ENCODE measurements around the gene ARHGAP8. TPM values are rescaled to one million over a fixed set of nuclear protein-coding genes. Genes with fewer than 3 reads are reported as not detected.

Gene ARHGAP8
- total and polyA plus RNA-seq, 10 of the 15 experiments (the other 5 are each of a cell fraction or from before 2014, with no cell fraction given): 0.33 TPM; not detected in 9

GRCh38 chr22:44759001-44759400 lies 6.6 kb downstream of the ARHGAP8 start:
- WGBS (ENCODE audit: insufficient coverage, insufficient replicate concordance, low lambda C conversion rate, missing lambda C conversion rate): 1% methylated on average over 6 of the region's 6 CpGs
- intact Hi-C loops (cut with micrococcal nuclease; ENCODE audit: unreplicated experiment): no loop called here
- Histone ChIP-seq H3K4me3 (no peak overlapping the region), H3K4me2 (ENCODE audit: control insufficient read depth, insufficient read depth) (no peak overlapping the region), H3K27me3 (replicated peaks in 1 of 2; ENCODE audit: control insufficient read depth in 2 of 2, insufficient read depth in 2 of 2, low read length in 1 of 2) (peaks cover 0 to under 1% of the 10 kb centered on the region in 2 experiments; a peak in 2 of 4 replicates), H3K79me2 (ENCODE audit: control insufficient read depth, insufficient read depth, low read length) (no peaks in the 10 kb centered on the region), H4K20me1 (ENCODE audit: control insufficient read depth, insufficient read depth) (no peaks in the 10 kb centered on the region), H3K4me1 (ENCODE audit: control insufficient read depth, insufficient read depth, low read length) (no peaks in the 10 kb centered on the region), H2AFZ (ENCODE audit: control insufficient read depth, low read depth, low read length) (no peak overlapping the region), H3K9ac (ENCODE audit: control insufficient read depth, insufficient read depth, low read length) (no peak overlapping the region), H3K27ac (ENCODE audit: control insufficient read depth, insufficient read depth) (no peak overlapping the region), H3K36me3 (ENCODE audit: control insufficient read depth in 2 of 2, insufficient read depth in 2 of 2, low read length in 1 of 2) (no peaks in the 10 kb centered on the region), H3K9me3 (replicated peaks; ENCODE audit: control insufficient read depth, insufficient read depth, low read length) (no peaks in the 10 kb centered on the region; the same call in 2 of the 3 replicates)
- TF ChIP-seq YBX1 (IDR thresholded peaks at IDR 0.05): no peak
- no peak for TF ChIP-seq BACH1 (IDR thresholded peaks at IDR 0.05; ENCODE audit: borderline replicate concordance)
- no peak for TF ChIP-seq SRF (IDR thresholded peaks at IDR 0.05; ENCODE audit: low read depth in 2 of 2, low read length in 2 of 2)
- TF ChIP-seq BCL11A (IDR thresholded peaks at IDR 0.05; ENCODE audit: low read depth, low read length): no peak
- no peak for TF ChIP-seq BMI1 (IDR thresholded peaks at IDR 0.05; ENCODE audit: borderline replicate concordance)
- TF ChIP-seq, protein P1, sequence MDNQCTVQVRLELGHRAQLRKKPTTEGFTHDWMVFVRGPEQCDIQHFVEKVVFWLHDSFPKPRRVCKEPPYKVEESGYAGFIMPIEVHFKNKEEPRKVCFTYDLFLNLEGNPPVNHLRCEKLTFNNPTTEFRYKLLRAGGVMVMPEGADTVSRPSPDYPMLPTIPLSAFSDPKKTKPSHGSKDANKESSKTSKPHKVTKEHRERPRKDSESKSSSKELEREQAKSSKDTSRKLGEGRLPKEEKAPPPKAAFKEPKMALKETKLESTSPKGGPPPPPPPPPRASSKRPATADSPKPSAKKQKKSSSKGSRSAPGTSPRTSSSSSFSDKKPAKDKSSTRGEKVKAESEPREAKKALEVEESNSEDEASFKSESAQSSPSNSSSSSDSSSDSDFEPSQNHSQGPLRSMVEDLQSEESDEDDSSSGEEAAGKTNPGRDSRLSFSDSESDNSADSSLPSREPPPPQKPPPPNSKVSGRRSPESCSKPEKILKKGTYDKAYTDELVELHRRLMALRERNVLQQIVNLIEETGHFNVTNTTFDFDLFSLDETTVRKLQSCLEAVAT (IDR thresholded peaks at IDR 0.05): no peak
- ChIA-PET RAD21 (ENCODE audit: unreplicated experiment) (no interaction called here), CTCF (no interaction called here), SMC1A (ENCODE audit: uncharacterized antibody, unreplicated experiment) (no interaction called here), POLR2A (no interaction called here)
- in situ Hi-C loops (cut with MboI): no loop called here
- no peak for ATAC-seq
- no TSS peak for BruUV-seq (replicated peaks)
- FAIRE-seq: no peak
- DNase-seq (ENCODE audit: low read depth, low spot score): no peak

Data from GM12878 (cell line).